ENCODE data around the gene ASPHD1. TPM values are rescaled to one million over a fixed set of nuclear protein-coding genes. Genes with fewer than 3 reads are reported as not detected.
A peak's percentile ranks its signal among the peaks of the same experiment; 100 is the strongest.
"Not testable (repeated sequence)": the region's sequence is repeated elsewhere in the genome, so short reads cannot be mapped to it uniquely, and the experiment has no call there.

ASPHD1 gene
- 5.0 TPM for total RNA-seq

GRCh38 chr16:29900102-29900887 is at the start of gene ASPHD1:
Gene ASPHD1 (plus strand): TSS chr16:29900488. CDS start chr16:29900972, 484 bp downstream.
- DNase-seq (ENCODE audit: low spot score) (peak; percentile 81), ATAC-seq (peak; percentile 83)
- intact Hi-C loops (cut with DNase I): loop anchor here (10.0 kb wide), 1 partner anchor 45 kb away; no protein-coding TSS in a partner anchor

GRCh38 chr16:29850998-29851397 is 49.3 kb upstream of the ASPHD1 start:
- no peak for DNase-seq (ENCODE audit: low spot score)
- intact Hi-C loops (cut with DNase I): loop anchor here (10.0 kb wide), 2 partner anchors 54 to 154 kb away; partner anchors contain the start of gene ASPHD1

GRCh38 chr16:29852654-29853053 is 47.6 kb upstream of the ASPHD1 start:
- ATAC-seq (no peak), DNase-seq (ENCODE audit: low spot score) (no peak)
- intact Hi-C loops (cut with DNase I): loop anchor here (10.0 kb wide), 2 partner anchors 52 to 152 kb away; partner anchors contain the start of gene ASPHD1

More at GRCh38 chr16:29850998-29851397, 49.3 kb upstream of the ASPHD1 start:
- no peak for ATAC-seq

GRCh38 chr16:29854520-29855100 is 45.7 kb upstream of the ASPHD1 start:
- intact Hi-C loops (cut with DNase I): loop anchor here (10.0 kb wide), 2 partner anchors 50 to 150 kb away; partner anchors contain the start of gene ASPHD1
- DNase-seq (ENCODE audit: low spot score): no peak
- ATAC-seq: no peak

GRCh38 chr16:29857133-29857760 is 43.0 kb upstream of the ASPHD1 start:
- ATAC-seq (no peak), DNase-seq (ENCODE audit: low spot score) (no peak)
- intact Hi-C loops (cut with DNase I): loop anchor here (10.0 kb wide), 2 partner anchors 48 to 148 kb away; partner anchors contain the start of gene ASPHD1

- intact Hi-C loops (cut with DNase I): loop anchor here (10.0 kb wide), 2 partner anchors 47 to 147 kb away; partner anchors contain the start of gene ASPHD1
- ATAC-seq (no peak), DNase-seq (ENCODE audit: low spot score) (no peak)
Observed at GRCh38 chr16:29858149-29858849, 42.0 kb upstream of the ASPHD1 start.

- intact Hi-C loops (cut with DNase I): loop anchor here (10.0 kb wide), 2 partner anchors 46 to 146 kb away; partner anchors contain the start of gene ASPHD1
- DNase-seq (ENCODE audit: low spot score): no peak
- no peak for ATAC-seq
Observed at GRCh38 chr16:29858974-29859373, 41.3 kb upstream of the ASPHD1 start.

- ATAC-seq (no peak), DNase-seq (ENCODE audit: low spot score) (no peak)
- intact Hi-C loops (cut with DNase I): no loop called here
Observed at GRCh38 chr16:29860218-29860617, 40.1 kb upstream of the ASPHD1 start.

GRCh38 chr16:29862383-29862883 is 37.9 kb upstream of the ASPHD1 start:
- intact Hi-C loops (cut with DNase I): no loop called here
- DNase-seq (ENCODE audit: low spot score): no peak
- no peak for ATAC-seq

- intact Hi-C loops (cut with DNase I): no loop called here
- DNase-seq (ENCODE audit: low spot score): peak; percentile 93
- peak; percentile 99 for ATAC-seq
Observed at GRCh38 chr16:29862884-29863668, 37.2 kb upstream of the ASPHD1 start, which contains the start of gene CDIPT. Gene CDIPT (minus strand): TSS chr16:29863226. CDS start chr16:29862857, 369 bp downstream.

GRCh38 chr16:29863669-29863984 is 36.7 kb upstream of the ASPHD1 start:
- intact Hi-C loops (cut with DNase I): no loop called here
- no peak for DNase-seq (ENCODE audit: low spot score)
- no peak for ATAC-seq

- intact Hi-C loops (cut with DNase I): no loop called here
- no peak for DNase-seq (ENCODE audit: low spot score)
- no peak for ATAC-seq
Observed at GRCh38 chr16:29864205-29864604, 36.1 kb upstream of the ASPHD1 start.

- no peak for ATAC-seq
- intact Hi-C loops (cut with DNase I): no loop called here
- DNase-seq (ENCODE audit: low spot score): no peak
Observed at GRCh38 chr16:29868396-29869009, 31.8 kb upstream of the ASPHD1 start.

- ATAC-seq; DNase-seq (ENCODE audit: low spot score); intact Hi-C loops (cut with DNase I): not testable (repeated sequence)
Observed at GRCh38 chr16:29869067-29869466, 31.2 kb upstream of the ASPHD1 start.

GRCh38 chr16:29871822-29872546 is 28.3 kb upstream of the ASPHD1 start:
- intact Hi-C loops (cut with DNase I): no loop called here
- ATAC-seq (no peak), DNase-seq (ENCODE audit: low spot score) (no peak)

- no peak for DNase-seq (ENCODE audit: low spot score)
- ATAC-seq: no peak
- intact Hi-C loops (cut with DNase I): no loop called here
Observed at GRCh38 chr16:29873319-29873718, 27.0 kb upstream of the ASPHD1 start.

- ATAC-seq (no peak), DNase-seq (ENCODE audit: low spot score) (no peak)
- intact Hi-C loops (cut with DNase I): no loop called here
Observed at GRCh38 chr16:29875206-29875605, 25.1 kb upstream of the ASPHD1 start.
